D721Med (cell line): ENCODE data around the gene C11orf58.

Source experiments
- DNase-seq: peaks from one replicate; pipeline ENCODE4 v3.0.0; 2011; ENCODE audit warnings: low spot score; ENCODE audit not compliant: insufficient read length
- FAIRE-seq: peaks from 2 replicates; lab custom pipeline; 2011; peaks lifted over from hg19 to GRCh38; lab: Jason Lieb, UNC
- CTCF ChIP-seq: IDR thresholded peaks from 2 replicates; pipeline ENCODE4 v1.5.1; 2012; ENCODE audit warnings: mild to moderate bottlenecking, control low read depth; ENCODE audit not compliant: insufficient read depth; ENCODE audit errors: missing control alignments

Gene C11orf58

GRCh38 chr11:16738947-16739815 lies 734 bp downstream of the C11orf58 start:
- FAIRE-seq (peak; percentile 44), DNase-seq (no peak)
- no peak for TF ChIP-seq CTCF

DNA sequence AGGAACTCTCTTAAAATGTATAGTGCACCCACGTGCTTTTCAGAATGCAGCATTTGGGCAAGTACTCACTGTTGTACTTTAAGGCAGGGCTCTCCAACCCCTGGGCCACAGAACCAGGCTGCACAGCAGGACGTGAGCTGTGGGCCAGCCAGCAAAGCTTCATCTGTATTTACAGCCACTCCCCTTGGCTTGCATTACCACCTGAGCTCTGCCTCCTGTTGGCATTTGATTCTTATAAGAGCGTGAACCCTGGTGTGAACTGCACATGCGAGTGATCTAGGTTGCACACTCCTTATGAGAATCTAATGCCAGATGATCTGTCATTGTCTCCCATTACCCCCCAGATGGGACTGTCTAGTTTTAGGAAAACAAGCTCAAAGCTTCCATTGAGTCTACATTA lies 3.0 kb downstream of the C11orf58 start:
- no peak for DNase-seq
- no peak for TF ChIP-seq CTCF
- no peak for FAIRE-seq

DNA sequence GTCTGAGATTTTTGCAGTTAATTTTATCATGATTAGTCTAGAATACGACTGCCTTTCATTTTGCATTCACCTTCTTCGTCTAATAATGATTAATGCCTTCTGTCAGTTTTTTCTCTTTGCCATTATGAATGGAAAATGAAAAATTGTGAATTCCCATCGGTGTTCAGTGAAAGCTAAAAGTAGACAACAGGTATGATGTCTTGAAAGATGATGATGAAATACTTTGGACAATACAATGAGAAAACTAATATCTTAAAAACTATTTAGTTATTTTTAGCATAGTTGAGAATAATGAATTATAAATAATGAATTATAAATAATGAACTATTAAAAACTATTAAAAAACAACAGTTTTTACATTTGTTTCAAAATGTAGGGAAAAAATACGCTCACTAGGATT lies 5.0 kb downstream of the C11orf58 start:
- DNase-seq (no peak), FAIRE-seq (no peak)
- no peak for TF ChIP-seq CTCF

GRCh38 chr11:16744128-16744725 lies 5.8 kb downstream of the C11orf58 start:
- TF ChIP-seq CTCF: no peak
- DNase-seq (no peak), FAIRE-seq (no peak)

DNA sequence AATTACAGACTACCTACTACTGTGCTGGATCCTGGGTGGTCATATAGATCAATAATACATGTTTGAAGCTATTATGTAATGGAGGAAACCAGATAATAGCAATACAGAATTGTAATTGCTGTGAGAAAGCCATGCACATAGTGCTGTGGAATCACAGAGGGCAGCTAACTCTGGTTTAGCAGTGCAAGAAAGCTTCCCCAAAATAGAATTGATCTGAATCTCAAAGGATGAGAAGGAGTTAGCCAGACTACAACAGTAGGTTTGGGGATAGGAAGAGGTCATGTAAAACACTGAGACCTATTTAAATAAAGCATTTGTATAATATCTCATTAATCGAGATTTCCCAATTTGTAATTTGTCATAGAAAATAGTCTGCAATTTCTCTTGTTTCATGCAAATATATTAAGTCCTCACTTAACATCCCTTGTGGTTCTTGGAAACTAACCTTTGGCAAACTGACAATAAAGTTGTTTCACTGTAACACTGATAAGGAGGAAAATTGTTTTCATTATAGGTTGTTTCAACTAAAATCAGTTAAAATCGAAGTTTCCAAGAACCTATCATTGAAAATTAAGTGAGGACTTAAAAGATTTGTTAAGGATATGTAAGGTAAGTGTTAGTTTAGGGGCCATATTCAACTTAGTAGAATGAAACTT lies 7.6 kb downstream of the C11orf58 start:
- DNase-seq (no peak), FAIRE-seq (peak; percentile 6)
- no peak for TF ChIP-seq CTCF

- DNase-seq: no peak
- FAIRE-seq: no peak
- TF ChIP-seq CTCF: no peak
These were observed 10.6 kb downstream of the C11orf58 start for GRCh38 chr11:16749092-16749491.

- no peak for FAIRE-seq
- no peak for DNase-seq
- no peak for TF ChIP-seq CTCF
These were observed 11.2 kb downstream of the C11orf58 start for GRCh38 chr11:16749666-16750065.
